Prostate gland (tissue), 2 donors: ENCODE measurements around the gene CFAP46. TPM values are rescaled to one million over a fixed set of nuclear protein-coding genes. Genes with fewer than 3 reads are reported as not detected.
"Not testable (repeated sequence)": the region's sequence is repeated elsewhere in the genome, so short reads cannot be mapped to it uniquely, and the experiment has no call there.

Experiments
- DNase-seq: peaks from one replicate; pipeline ENCODE4 v3.0.0-alpha.2; 2019; ENCODE audit warnings: low spot score
- H3K27ac ChIP-seq, 2 donors: fragments of 200-600 bp; sonication (generic); 2 replicates each; pipeline ENCODE4 v1.5.1; 2017 to 2019
- H3K27me3 ChIP-seq: fragments of 200-600 bp; sonication (generic); replicated peaks from 2 replicates; pipeline ENCODE4 v1.5.1; 2019; ENCODE audit not compliant: insufficient read depth
- H3K36me3 ChIP-seq, 2 donors: fragments of 200-600 bp; sonication (generic); 1 replicate in 1 of 2; 2 replicates in 1 of 2; pipeline versions ENCODE4 v1.5.1 to v1.8.1; 2017 to 2019
- H3K4me1 ChIP-seq: fragments of 200-600 bp; sonication (generic); replicated peaks from 2 replicates; pipeline ENCODE4 v1.5.1; 2019
- H3K4me3 ChIP-seq, 2 donors: fragments of 200-600 bp; sonication (generic); 2 replicates each; pipeline ENCODE4 v1.5.1; 2017 to 2019
- H3K9me3 ChIP-seq: fragments of 200-600 bp; sonication (generic); 2 replicates; pipeline ENCODE4 v1.5.1; 2017
- CTCF ChIP-seq, 4 experiments: fragments of 200-600 bp in 2 of 4; fragments of 450-650 bp in 2 of 4; sonication (generic) in 2 of 4; IDR thresholded peaks; 1 replicate in 3 of 4; 2 replicates in 1 of 4; pipeline ENCODE4 v1.5.1; 2016 to 2019; ENCODE audit warnings: antibody characterized with exemption in 4 of 4, mild to moderate bottlenecking in 2 of 4, moderate library complexity in 2 of 4
- POLR2A ChIP-seq: fragments of 450-650 bp; IDR thresholded peaks from one replicate; pipeline ENCODE4 v1.6.1; 2016; ENCODE audit warnings: antibody characterized with exemption, mild to moderate bottlenecking
- POLR2AphosphoS5 ChIP-seq: sonication (generic); formaldehyde crosslinking; IDR thresholded peaks from one replicate; pipeline ENCODE4 v1.6.1; 2017; ENCODE audit warnings: antibody characterized with exemption
- WGBS: methylation state at CpG from one replicate; pipeline ENCODE4 v1.1.5; 2018; 5-methylcytosine and 5-hydroxymethylcytosine counted together
- intact Hi-C: fragments of 100-400 bp; cut with DNase I; formaldehyde crosslinking; loops from one replicate; pipeline ENCODE4 v1.14.2; 2022
- total RNA-seq, 2 donors: library from RNA; depleted of rRNA; stranded (reverse); fragments of >200 nt; gene quantifications; one replicate each; pipeline ENCODE4 v1.1.0, GENCODE V29; 2016

CFAP46 gene
- total RNA-seq, 2 donors from 2014 or later = 1.4 to 9.3 TPM

GRCh38 chr10:132798876-132799275 lies 143.5 kb downstream of the CFAP46 start:
- Histone ChIP-seq H3K4me3 (no peak overlapping the region), H3K36me3 (no peaks in the 10 kb centered on the region), H3K27me3 (no peaks in the 10 kb centered on the region), H3K4me1 (no peaks in the 10 kb centered on the region), H3K9me3 (no peaks in the 10 kb centered on the region), H3K27ac (no peak overlapping the region)
- 93% methylated on average over 10 of the region's 15 CpGs for WGBS
- TF ChIP-seq POLR2AphosphoS5 (no peak), CTCF (IDR thresholded peaks at IDR 0.05) (no peak), POLR2A (no peak)
- no peak for DNase-seq
- intact Hi-C loops = no loop called here

GRCh38 chr10:132798403-132798802 lies 144.0 kb downstream of the CFAP46 start:
- WGBS = 90% methylated on average over 21 of the region's 21 CpGs
- intact Hi-C loops = no loop called here

GRCh38 chr10:132797986-132798385 lies 144.4 kb downstream of the CFAP46 start:
- H3K9me3 ChIP-seq, DNase-seq, H3K27me3 ChIP-seq, H3K27ac ChIP-seq, H3K4me1 ChIP-seq, intact Hi-C loops, H3K4me3 ChIP-seq, H3K36me3 ChIP-seq: not testable (repeated sequence)
- 92% methylated on average over 32 of the region's 32 CpGs for WGBS

More at GRCh38 chr10:132798403-132798802, 144.0 kb downstream of the CFAP46 start:
- Histone ChIP-seq H3K36me3 (no peaks in the 10 kb centered on the region), H3K4me1 (no peaks in the 10 kb centered on the region), H3K27ac (no peak overlapping the region), H3K4me3 (no peak overlapping the region), H3K27me3 (no peaks in the 10 kb centered on the region), H3K9me3 (no peaks in the 10 kb centered on the region)
- no peak for DNase-seq
- TF ChIP-seq POLR2A (no peak), POLR2AphosphoS5 (no peak), CTCF (IDR thresholded peaks at IDR 0.05) (no peak)

- Histone ChIP-seq H3K4me1 (no peaks in the 10 kb centered on the region), H3K27me3 (no peaks in the 10 kb centered on the region), H3K27ac (no peak overlapping the region), H3K36me3 (no peaks in the 10 kb centered on the region), H3K9me3 (no peaks in the 10 kb centered on the region), H3K4me3 (no peak overlapping the region)
- WGBS = 83% methylated on average over 21 of the region's 21 CpGs
- no peak for TF ChIP-seq CTCF (IDR thresholded peaks at IDR 0.05)
- no peak for TF ChIP-seq POLR2A
- TF ChIP-seq POLR2AphosphoS5 = no peak
- intact Hi-C loops = no loop called here
- no peak for DNase-seq
Measured at GRCh38 chr10:132796846-132797245, 145.5 kb downstream of the CFAP46 start.

- Histone ChIP-seq H3K9me3 (no peaks in the 10 kb centered on the region), H3K4me3 (no peak overlapping the region), H3K27ac (no peak overlapping the region), H3K36me3 (no peaks in the 10 kb centered on the region), H3K27me3 (peaks cover under 1% of the 10 kb centered on the region), H3K4me1 (no peaks in the 10 kb centered on the region)
- intact Hi-C loops = no loop called here
- DNase-seq = no peak
- TF ChIP-seq CTCF (IDR thresholded peaks at IDR 0.05) (no peak), POLR2A (no peak), POLR2AphosphoS5 (no peak)
- WGBS = 56% methylated on average over 46 of the region's 57 CpGs
Measured at GRCh38 chr10:132793871-132794849, 148.2 kb downstream of the CFAP46 start.
